ENCODE data around the gene MDGA2. TPM values are rescaled to one million over a fixed set of nuclear protein-coding genes. Genes with fewer than 3 reads are reported as not detected.

The MDGA2 gene
- total RNA-seq, 5 donors from 2014 or later (not counting 1 experiment from before 2014, with no cell fraction given), result not detected

DNA sequence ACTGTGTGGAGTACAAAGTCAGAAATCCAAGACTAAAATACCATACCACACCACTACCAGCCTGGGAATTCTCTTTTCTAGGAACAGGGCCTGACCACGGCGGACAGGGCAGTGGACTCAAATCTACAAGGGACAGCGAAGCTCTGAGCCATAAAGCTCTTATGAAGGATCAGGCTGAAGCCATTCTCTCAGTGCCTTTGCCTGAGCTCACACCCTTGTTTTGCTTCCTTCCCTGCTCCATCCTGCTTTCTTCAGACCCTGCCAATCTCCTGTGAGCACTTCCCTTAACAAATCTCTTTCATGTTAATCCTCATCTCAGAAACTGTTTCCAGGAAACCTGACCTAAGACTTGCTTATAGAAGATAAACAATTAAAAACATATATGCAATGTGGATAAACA is 398.5 kb downstream of the MDGA2 start:
- no peaks in the 10 kb centered on the region for H3K27me3 Mint-ChIP-seq
- Histone ChIP-seq H3K4me3 (ENCODE audit: control insufficient read depth in 1 of 2, extremely low read depth in 1 of 2, low read length in 1 of 2) (no peak overlapping the region), H3K9me3 (no peaks in the 10 kb centered on the region), H3K27ac (ENCODE audit: low read length) (no peak overlapping the region), H3K27me3 (replicated peaks in 1 of 2; ENCODE audit: control insufficient read depth in 2 of 2, extremely low read depth in 1 of 2, insufficient read depth in 2 of 2, low read length in 1 of 2) (no peaks in the 10 kb centered on the region), H3K4me1 (ENCODE audit: control insufficient read depth in 1 of 2, extremely low read depth in 1 of 2, insufficient read depth in 2 of 2, low read length in 2 of 2) (no peaks in the 10 kb centered on the region), H3K36me3 (ENCODE audit: control insufficient read depth in 2 of 2, extremely low read depth in 1 of 2, insufficient read depth in 1 of 2, low read length in 1 of 2) (no peaks in the 10 kb centered on the region)
- no peak overlapping the region for H3K27ac Mint-ChIP-seq
- CTCF ChIA-PET, result no interaction called here
- POLR2A ChIA-PET, result no interaction called here
- WGBS (ENCODE audit: insufficient coverage), result 80% methylated on average over 3 of the region's 3 CpGs
- H3K4me1 Mint-ChIP-seq, result no peaks in the 10 kb centered on the region
- H3K9me3 Mint-ChIP-seq, result peaks cover 0 to 6% (median 0%) of the 10 kb centered on the region in 3 donors
- DNase-seq (no peak), ATAC-seq (replicated peaks in 1 of 4) (no peak)
- H3K4me3 Mint-ChIP-seq, result no peak overlapping the region
- H3K36me3 Mint-ChIP-seq, result no peaks in the 10 kb centered on the region

DNA sequence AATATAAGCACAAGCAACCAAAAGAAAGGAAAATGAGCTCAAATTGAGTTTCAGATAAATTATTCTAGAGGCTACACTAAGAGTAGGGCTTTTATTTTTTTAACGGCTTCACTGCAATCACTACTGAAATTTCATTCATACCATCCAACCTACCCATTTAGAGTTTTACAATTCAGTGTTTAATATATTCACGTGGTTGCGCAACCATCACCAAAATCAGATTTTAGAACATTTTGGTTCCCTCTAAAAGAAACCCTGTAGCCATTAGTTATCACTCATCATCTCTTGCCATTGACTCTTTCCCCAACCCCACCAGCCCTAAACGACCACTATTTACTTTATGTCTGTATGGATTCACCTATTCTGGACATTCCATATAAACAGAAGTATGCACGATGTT is 401.5 kb downstream of the MDGA2 start:
- H3K27me3 ChIP-seq (replicated peaks in 1 of 2; ENCODE audit: control insufficient read depth in 2 of 2, extremely low read depth in 1 of 2, insufficient read depth in 2 of 2, low read length in 1 of 2), result no peaks in the 10 kb centered on the region
- no peak for ATAC-seq (replicated peaks in 1 of 4)
- H3K36me3 Mint-ChIP-seq, result no peaks in the 10 kb centered on the region
- H3K27ac Mint-ChIP-seq, result no peak overlapping the region
- WGBS (ENCODE audit: insufficient coverage), result 69% methylated on average over 2 of the region's 5 CpGs
- H3K9me3 ChIP-seq, result no peaks in the 10 kb centered on the region
- no peaks in the 10 kb centered on the region for H3K27me3 Mint-ChIP-seq
- ChIA-PET CTCF (no interaction called here), POLR2A (no interaction called here)
- no peak overlapping the region for H3K4me3 Mint-ChIP-seq
- H3K27ac ChIP-seq (ENCODE audit: low read length), result no peak overlapping the region
- no peaks in the 10 kb centered on the region for H3K36me3 ChIP-seq (ENCODE audit: control insufficient read depth in 2 of 2, extremely low read depth in 1 of 2, insufficient read depth in 1 of 2, low read length in 1 of 2)
- no peak for DNase-seq
- peaks cover 0 to 6% (median 0%) of the 10 kb centered on the region in 3 donors for H3K9me3 Mint-ChIP-seq
- no peaks in the 10 kb centered on the region for H3K4me1 ChIP-seq (ENCODE audit: control insufficient read depth in 1 of 2, extremely low read depth in 1 of 2, insufficient read depth in 2 of 2, low read length in 2 of 2)
- H3K4me1 Mint-ChIP-seq, result no peaks in the 10 kb centered on the region
- no peak overlapping the region for H3K4me3 ChIP-seq (ENCODE audit: control insufficient read depth in 1 of 2, extremely low read depth in 1 of 2, low read length in 1 of 2)

DNA sequence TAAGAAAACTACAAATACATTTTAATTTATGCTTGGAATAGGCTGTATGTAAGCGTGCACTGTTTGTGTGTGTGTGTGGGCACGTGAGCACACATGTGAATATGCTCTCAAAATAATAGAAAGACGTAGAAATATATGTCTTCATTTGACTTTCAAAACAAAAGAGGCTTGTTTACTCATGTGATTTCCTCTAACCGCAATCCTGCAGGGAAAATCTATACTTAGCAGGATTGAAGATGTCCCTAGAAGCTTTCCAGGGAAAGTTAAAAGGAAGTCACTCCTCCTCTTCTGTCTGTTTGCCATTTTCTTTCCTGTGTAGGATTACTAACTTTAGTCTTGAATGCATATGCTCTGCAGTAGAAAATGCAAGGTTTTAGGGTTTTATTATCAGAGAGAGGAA is 404.7 kb downstream of the MDGA2 start:
- POLR2A ChIA-PET, result no interaction called here
- no peak for DNase-seq
- H3K27ac ChIP-seq (ENCODE audit: low read length), result no peak overlapping the region
- no peak for ATAC-seq (replicated peaks in 1 of 4)
- no peaks in the 10 kb centered on the region for H3K9me3 ChIP-seq
- H3K9me3 Mint-ChIP-seq, result peaks cover 3 to 7% (median 6%) of the 10 kb centered on the region in 3 donors
- H3K27me3 ChIP-seq (replicated peaks in 1 of 2; ENCODE audit: control insufficient read depth in 2 of 2, extremely low read depth in 1 of 2, insufficient read depth in 2 of 2, low read length in 1 of 2), result no peaks in the 10 kb centered on the region
- CTCF ChIA-PET, result no interaction called here
- H3K4me1 Mint-ChIP-seq, result no peaks in the 10 kb centered on the region
- no peak overlapping the region for H3K27ac Mint-ChIP-seq
- no peaks in the 10 kb centered on the region for H3K27me3 Mint-ChIP-seq
- H3K36me3 Mint-ChIP-seq, result no peaks in the 10 kb centered on the region
- H3K36me3 ChIP-seq (ENCODE audit: control insufficient read depth in 2 of 2, extremely low read depth in 1 of 2, insufficient read depth in 1 of 2, low read length in 1 of 2), result no peaks in the 10 kb centered on the region
- H3K4me1 ChIP-seq (ENCODE audit: control insufficient read depth in 1 of 2, extremely low read depth in 1 of 2, insufficient read depth in 2 of 2, low read length in 2 of 2), result no peaks in the 10 kb centered on the region
- no peak overlapping the region for H3K4me3 ChIP-seq (ENCODE audit: control insufficient read depth in 1 of 2, extremely low read depth in 1 of 2, low read length in 1 of 2)
- WGBS (ENCODE audit: insufficient coverage), result 80% methylated on average over 1 of the region's 4 CpGs
- H3K4me3 Mint-ChIP-seq, result no peak overlapping the region

DNA sequence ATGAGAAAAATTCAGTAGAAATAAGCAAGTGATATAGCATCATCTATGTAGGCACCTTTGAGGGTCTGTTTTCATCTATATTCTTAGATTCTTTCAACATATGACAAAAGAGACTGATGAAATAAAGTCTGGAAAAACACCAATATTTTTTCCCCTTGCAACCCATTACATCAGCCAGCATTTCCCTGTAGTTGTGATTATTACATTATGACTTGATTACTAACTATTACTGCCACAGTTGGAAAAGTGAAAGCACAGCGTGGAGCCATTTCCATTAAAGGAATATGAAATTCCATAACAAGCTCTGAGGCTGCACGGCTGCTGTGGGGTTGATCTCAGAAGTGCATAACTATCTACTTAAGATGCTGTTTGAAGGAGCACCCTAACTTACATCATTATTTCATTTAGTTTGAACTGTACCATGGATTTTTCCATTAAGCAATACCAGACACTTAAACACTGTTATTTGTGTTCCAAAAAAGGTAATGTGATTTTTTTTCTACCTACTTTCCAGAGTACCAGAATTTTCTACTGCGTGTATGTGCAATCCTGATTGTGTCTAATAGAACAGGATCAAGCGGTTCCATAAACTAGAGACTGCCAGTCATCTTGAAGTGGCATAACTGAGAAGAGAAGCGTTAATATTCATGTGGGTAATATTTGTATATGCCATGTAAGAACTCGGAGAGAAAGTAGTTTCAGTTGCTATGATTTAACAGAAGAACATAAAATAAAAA is 405.5 kb downstream of the MDGA2 start:
- H3K36me3 ChIP-seq (ENCODE audit: control insufficient read depth in 2 of 2, extremely low read depth in 1 of 2, insufficient read depth in 1 of 2, low read length in 1 of 2), result no peaks in the 10 kb centered on the region
- no peaks in the 10 kb centered on the region for H3K4me1 Mint-ChIP-seq
- POLR2A ChIA-PET, result no interaction called here
- H3K4me3 ChIP-seq (ENCODE audit: control insufficient read depth in 1 of 2, extremely low read depth in 1 of 2, low read length in 1 of 2), result no peak overlapping the region
- WGBS (ENCODE audit: insufficient coverage), result 80% methylated on average over 1 of the region's 6 CpGs
- no peak overlapping the region for H3K27ac Mint-ChIP-seq
- H3K27me3 ChIP-seq (replicated peaks in 1 of 2; ENCODE audit: control insufficient read depth in 2 of 2, extremely low read depth in 1 of 2, insufficient read depth in 2 of 2, low read length in 1 of 2), result no peaks in the 10 kb centered on the region
- no peak overlapping the region for H3K4me3 Mint-ChIP-seq
- no peaks in the 10 kb centered on the region for H3K36me3 Mint-ChIP-seq
- H3K4me1 ChIP-seq (ENCODE audit: control insufficient read depth in 1 of 2, extremely low read depth in 1 of 2, insufficient read depth in 2 of 2, low read length in 2 of 2), result no peaks in the 10 kb centered on the region
- H3K27me3 Mint-ChIP-seq, result no peaks in the 10 kb centered on the region
- CTCF ChIA-PET, result no interaction called here
- ATAC-seq (replicated peaks in 1 of 4) (no peak), DNase-seq (no peak)
- H3K27ac ChIP-seq (ENCODE audit: low read length), result no peak overlapping the region
- peaks cover 3 to 7% (median 6%) of the 10 kb centered on the region in 3 donors for H3K9me3 Mint-ChIP-seq
- H3K9me3 ChIP-seq, result no peaks in the 10 kb centered on the region

DNA sequence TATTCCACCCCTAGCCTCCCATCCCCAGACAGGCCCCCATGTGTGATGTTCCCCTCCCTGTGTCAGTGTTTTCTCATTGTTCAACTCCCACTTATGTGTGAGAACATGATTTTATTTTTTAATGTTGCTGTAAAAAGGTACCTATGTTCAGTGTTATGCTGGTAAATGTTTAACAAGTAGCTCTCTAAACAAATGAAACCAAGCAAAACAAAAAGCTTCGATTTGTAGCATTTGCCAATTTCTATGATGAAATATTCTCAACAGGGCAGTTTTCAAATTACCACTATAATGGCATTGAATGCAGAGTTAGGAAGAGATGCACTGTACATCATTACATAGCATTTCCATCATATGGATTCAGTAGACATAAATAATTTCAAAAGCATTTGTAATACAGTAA is 410.6 kb downstream of the MDGA2 start:
- WGBS (ENCODE audit: insufficient coverage), result no CpG with 5 or more reads among the region's 1 CpG
- H3K9me3 Mint-ChIP-seq, result peaks cover 3 to 7% (median 7%) of the 10 kb centered on the region in 3 donors
- no peak for ATAC-seq (replicated peaks in 1 of 4)

DNA sequence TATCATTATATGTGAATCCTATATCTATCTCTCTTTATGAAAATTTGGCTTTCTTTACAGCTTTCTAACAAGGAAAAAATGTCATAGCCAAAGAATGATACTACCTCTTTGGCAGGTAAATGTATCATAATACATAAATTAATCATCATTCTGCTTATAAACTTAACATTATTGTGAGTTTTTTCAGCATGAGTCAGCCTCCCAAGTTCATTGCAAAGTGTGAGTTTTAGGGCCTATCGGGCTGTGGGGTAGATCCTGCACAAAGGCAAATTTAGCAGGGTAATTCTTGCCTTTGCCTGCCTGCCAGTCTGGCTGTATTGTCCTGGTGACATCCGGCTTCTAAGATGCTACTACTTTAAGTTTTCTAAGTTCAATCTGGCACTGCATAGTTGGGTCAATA is 412.6 kb downstream of the MDGA2 start:
- no peak for ATAC-seq (replicated peaks in 1 of 4)
- no peaks in the 10 kb centered on the region for H3K4me1 Mint-ChIP-seq
- H3K27me3 Mint-ChIP-seq, result no peaks in the 10 kb centered on the region

More for the DNA sequence above, 410.6 kb downstream of the MDGA2 start:
- Histone ChIP-seq H3K27me3 (replicated peaks in 1 of 2; ENCODE audit: control insufficient read depth in 2 of 2, extremely low read depth in 1 of 2, insufficient read depth in 2 of 2, low read length in 1 of 2) (no peaks in the 10 kb centered on the region), H3K36me3 (ENCODE audit: control insufficient read depth in 2 of 2, extremely low read depth in 1 of 2, insufficient read depth in 1 of 2, low read length in 1 of 2) (no peaks in the 10 kb centered on the region), H3K9me3 (no peaks in the 10 kb centered on the region), H3K4me1 (ENCODE audit: control insufficient read depth in 1 of 2, extremely low read depth in 1 of 2, insufficient read depth in 2 of 2, low read length in 2 of 2) (no peaks in the 10 kb centered on the region), H3K4me3 (ENCODE audit: control insufficient read depth in 1 of 2, extremely low read depth in 1 of 2, low read length in 1 of 2) (no peak overlapping the region), H3K27ac (ENCODE audit: low read length) (no peak overlapping the region)
- Mint-ChIP-seq H3K36me3 (no peaks in the 10 kb centered on the region), H3K27me3 (no peaks in the 10 kb centered on the region), H3K4me1 (no peaks in the 10 kb centered on the region), H3K4me3 (no peak overlapping the region), H3K27ac (no peak overlapping the region)
- CTCF ChIA-PET, result no interaction called here
- POLR2A ChIA-PET, result no interaction called here
- DNase-seq, result no peak

DNA sequence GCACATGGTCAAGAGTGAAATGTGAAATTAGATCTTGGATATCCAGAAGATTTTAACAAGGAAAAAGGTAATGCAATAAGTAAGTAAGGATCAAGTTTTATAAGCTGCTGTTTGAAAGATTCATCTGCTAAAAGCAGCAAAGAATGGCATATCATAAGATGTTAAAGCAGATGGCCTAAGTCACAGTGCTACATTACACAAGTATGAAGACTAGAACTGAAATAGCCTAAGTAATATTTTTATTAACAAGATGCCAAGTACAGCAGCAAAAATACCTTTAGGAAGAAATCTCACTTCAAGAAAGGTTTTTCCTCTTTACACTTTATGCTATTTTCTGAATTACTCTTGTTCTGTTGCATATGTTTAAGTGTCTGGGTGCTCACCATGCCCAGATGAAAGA is 414.1 kb downstream of the MDGA2 start:
- DNase-seq (no peak), ATAC-seq (replicated peaks in 1 of 4) (no peak)
- no peaks in the 10 kb centered on the region for H3K27me3 Mint-ChIP-seq
- H3K4me1 Mint-ChIP-seq, result peaks cover 0 to 8% (median 0%) of the 10 kb centered on the region in 3 donors
- Histone ChIP-seq H3K9me3 (no peaks in the 10 kb centered on the region), H3K4me3 (ENCODE audit: control insufficient read depth in 1 of 2, extremely low read depth in 1 of 2, low read length in 1 of 2) (no peak overlapping the region), H3K27me3 (replicated peaks in 1 of 2; ENCODE audit: control insufficient read depth in 2 of 2, extremely low read depth in 1 of 2, insufficient read depth in 2 of 2, low read length in 1 of 2) (no peaks in the 10 kb centered on the region), H3K36me3 (ENCODE audit: control insufficient read depth in 2 of 2, extremely low read depth in 1 of 2, insufficient read depth in 1 of 2, low read length in 1 of 2) (no peaks in the 10 kb centered on the region), H3K27ac (ENCODE audit: low read length) (no peak overlapping the region), H3K4me1 (ENCODE audit: control insufficient read depth in 1 of 2, extremely low read depth in 1 of 2, insufficient read depth in 2 of 2, low read length in 2 of 2) (peaks cover 0 to 12% of the 10 kb centered on the region in 2 experiments)
- no peak overlapping the region for H3K27ac Mint-ChIP-seq
- no peak overlapping the region for H3K4me3 Mint-ChIP-seq
- POLR2A ChIA-PET, result no interaction called here
- CTCF ChIA-PET, result no interaction called here
- peaks cover 3 to 12% (median 11%) of the 10 kb centered on the region in 3 donors for H3K9me3 Mint-ChIP-seq
- H3K36me3 Mint-ChIP-seq, result no peaks in the 10 kb centered on the region

More for the DNA sequence above, 412.6 kb downstream of the MDGA2 start:
- H3K27ac ChIP-seq (ENCODE audit: low read length), result no peak overlapping the region
- no peak overlapping the region for H3K27ac Mint-ChIP-seq
- CTCF ChIA-PET, result no interaction called here
- H3K4me3 Mint-ChIP-seq, result no peak overlapping the region
- POLR2A ChIA-PET, result no interaction called here
- no peaks in the 10 kb centered on the region for H3K27me3 ChIP-seq (replicated peaks in 1 of 2; ENCODE audit: control insufficient read depth in 2 of 2, extremely low read depth in 1 of 2, insufficient read depth in 2 of 2, low read length in 1 of 2)
- peaks cover 0 to 3% of the 10 kb centered on the region in 2 experiments for H3K4me1 ChIP-seq (ENCODE audit: control insufficient read depth in 1 of 2, extremely low read depth in 1 of 2, insufficient read depth in 2 of 2, low read length in 2 of 2)
- DNase-seq, result no peak
- H3K9me3 ChIP-seq, result no peaks in the 10 kb centered on the region
- no peak overlapping the region for H3K4me3 ChIP-seq (ENCODE audit: control insufficient read depth in 1 of 2, extremely low read depth in 1 of 2, low read length in 1 of 2)
- H3K36me3 Mint-ChIP-seq, result no peaks in the 10 kb centered on the region
- 50% methylated on average over 1 of the region's 2 CpGs for WGBS (ENCODE audit: insufficient coverage)
- peaks cover 6 to 11% (median 10%) of the 10 kb centered on the region in 3 donors for H3K9me3 Mint-ChIP-seq
- no peaks in the 10 kb centered on the region for H3K36me3 ChIP-seq (ENCODE audit: control insufficient read depth in 2 of 2, extremely low read depth in 1 of 2, insufficient read depth in 1 of 2, low read length in 1 of 2)
